ENCODE data around the gene DISC1. TPM values are rescaled to one million over a fixed set of nuclear protein-coding genes. Genes with fewer than 3 reads are reported as not detected.
"Not testable (repeated sequence)": the region's sequence is repeated elsewhere in the genome, so short reads cannot be mapped to it uniquely, and the experiment has no call there.

Gene DISC1
- total RNA-seq, 2 experiments from 2014 or later, result 17.5 to 18.0 TPM

DNA sequence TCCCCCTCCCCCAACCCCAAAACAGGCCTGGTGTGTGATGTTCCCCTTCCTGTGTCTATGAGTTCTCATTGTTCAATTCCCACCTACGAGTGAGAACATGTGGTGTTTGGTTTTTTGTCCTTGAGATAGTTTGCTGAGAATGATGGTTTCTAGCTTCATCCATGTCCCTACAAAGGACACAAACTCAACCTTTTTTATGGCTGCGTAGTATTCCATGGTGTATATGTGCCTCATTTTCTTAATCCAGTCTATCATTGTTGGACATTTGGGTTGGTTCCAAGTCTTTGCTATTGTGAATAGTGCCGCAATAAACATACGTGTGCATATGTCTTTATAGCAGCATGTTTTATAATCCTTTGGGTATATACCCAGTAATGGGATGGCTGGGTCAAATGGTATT, 102.4 kb downstream of the DISC1 start:
- H3K27ac Mint-ChIP-seq; H3K36me3 Mint-ChIP-seq (ENCODE audit: low read depth); POLR2A ChIA-PET; H3K27me3 Mint-ChIP-seq; DNase-seq; CTCF ChIA-PET; H3K4me3 Mint-ChIP-seq; H3K9me3 Mint-ChIP-seq; H3K4me1 Mint-ChIP-seq: not testable (repeated sequence)

GRCh38 chr1:231729544-231729943, 103.0 kb downstream of the DISC1 start:
- Mint-ChIP-seq H3K4me1 (no peaks in the 10 kb centered on the region), H3K27ac (no peak overlapping the region), H3K9me3 (no peaks in the 10 kb centered on the region), H3K36me3 (ENCODE audit: low read depth) (no peaks in the 10 kb centered on the region), H3K4me3 (no peak overlapping the region), H3K27me3 (no peaks in the 10 kb centered on the region)
- no peak for DNase-seq
- ChIA-PET CTCF (interaction anchor here (1.0 kb wide), 1 partner anchor 11 kb away, joined by 3 read pairs; no protein-coding TSS in a partner anchor), POLR2A (no interaction called here)

GRCh38 chr1:231731268-231731667, 104.7 kb downstream of the DISC1 start:
- DNase-seq, result no peak
- H3K36me3 Mint-ChIP-seq (ENCODE audit: low read depth), result no peaks in the 10 kb centered on the region
- ChIA-PET POLR2A (no interaction called here), CTCF (no interaction called here)
- no peaks in the 10 kb centered on the region for H3K27me3 Mint-ChIP-seq
- H3K27ac Mint-ChIP-seq, result no peak overlapping the region
- H3K4me1 Mint-ChIP-seq, result no peaks in the 10 kb centered on the region
- H3K9me3 Mint-ChIP-seq, result no peaks in the 10 kb centered on the region
- H3K4me3 Mint-ChIP-seq, result no peak overlapping the region

DNA sequence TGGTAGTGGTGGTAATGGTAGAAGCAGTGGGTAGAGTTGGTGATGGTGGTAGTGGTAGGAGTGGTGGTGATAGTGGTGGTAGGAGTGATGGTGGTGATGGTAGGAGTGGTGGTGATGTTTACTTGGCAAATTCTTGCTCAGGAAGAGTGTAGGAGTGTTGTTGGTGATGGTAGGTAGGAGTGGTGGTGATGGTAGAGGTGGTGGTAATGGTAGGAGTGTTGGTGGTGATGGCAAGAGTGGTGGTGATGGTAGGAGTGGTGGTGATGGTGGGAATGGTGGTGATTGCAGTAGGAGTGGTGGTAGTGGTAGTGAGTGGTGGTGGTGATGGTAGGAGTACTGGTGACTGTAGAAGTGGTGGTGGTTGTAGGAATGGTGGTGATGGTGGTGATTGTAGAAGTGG, 106.5 kb downstream of the DISC1 start:
- no peak for DNase-seq
- POLR2A ChIA-PET, result no interaction called here
- CTCF ChIA-PET, result no interaction called here
- Mint-ChIP-seq H3K27ac (no peak overlapping the region), H3K9me3 (no peaks in the 10 kb centered on the region), H3K4me1 (no peaks in the 10 kb centered on the region), H3K27me3 (no peaks in the 10 kb centered on the region), H3K4me3 (no peak overlapping the region), H3K36me3 (ENCODE audit: low read depth) (no peaks in the 10 kb centered on the region)

GRCh38 chr1:231733672-231734071, 107.1 kb downstream of the DISC1 start:
- Mint-ChIP-seq H3K4me3 (no peak overlapping the region), H3K27ac (no peak overlapping the region), H3K27me3 (no peaks in the 10 kb centered on the region), H3K4me1 (no peaks in the 10 kb centered on the region), H3K9me3 (no peaks in the 10 kb centered on the region), H3K36me3 (ENCODE audit: low read depth) (no peaks in the 10 kb centered on the region)
- ChIA-PET CTCF (interaction anchor here (2.8 kb wide), 1 partner anchor 23 kb away, joined by 12 read pairs; no protein-coding TSS in a partner anchor), POLR2A (no interaction called here)
- DNase-seq, result no peak

DNA sequence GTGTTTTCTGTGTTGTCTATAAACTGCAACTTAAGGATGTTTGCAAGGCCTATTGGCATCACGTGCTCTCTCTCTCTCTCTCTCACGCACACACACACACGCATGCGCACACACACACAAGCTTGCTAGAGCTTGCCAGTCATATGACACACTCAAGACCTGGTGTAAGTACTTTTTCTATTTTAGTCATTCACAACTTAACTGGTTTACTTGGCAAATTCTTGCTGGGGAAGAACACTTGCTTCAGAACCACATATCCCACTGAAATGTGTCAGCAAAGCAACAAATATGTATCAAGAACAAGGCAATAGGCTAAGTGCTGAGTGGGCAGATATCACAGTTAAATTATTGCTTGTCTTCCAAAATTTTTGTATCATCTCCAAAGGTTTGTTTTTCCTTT, 107.8 kb downstream of the DISC1 start:
- ChIA-PET CTCF (interaction anchor here (1.6 to 2.8 kb wide), 2 partner anchors 9 to 22 kb away, joined by 6 to 12 read pairs; no protein-coding TSS in a partner anchor), POLR2A (no interaction called here)
- Mint-ChIP-seq H3K27me3 (no peaks in the 10 kb centered on the region), H3K27ac (no peak overlapping the region), H3K4me1 (no peaks in the 10 kb centered on the region), H3K4me3 (no peak overlapping the region), H3K36me3 (ENCODE audit: low read depth) (no peaks in the 10 kb centered on the region), H3K9me3 (no peaks in the 10 kb centered on the region)
- peak; percentile 22 for DNase-seq

DNA sequence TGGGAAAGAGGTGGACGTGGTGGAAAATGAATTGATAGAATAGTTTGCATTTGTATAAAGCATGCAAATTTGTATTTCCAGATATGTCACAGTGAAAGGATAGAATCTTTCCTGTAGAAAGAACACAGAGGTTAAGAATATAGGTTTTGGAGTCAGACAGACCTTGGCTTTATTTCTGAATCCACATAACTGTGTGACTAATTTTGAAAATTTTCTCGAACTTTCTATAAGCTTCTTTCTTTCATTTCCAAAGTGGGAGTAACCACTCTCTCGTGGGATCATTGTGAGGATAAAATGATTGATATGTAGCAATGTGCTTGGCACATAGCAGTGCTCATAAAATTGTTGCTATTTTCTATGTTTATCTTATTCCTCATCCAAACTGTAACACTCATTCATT, 108.8 kb downstream of the DISC1 start:
- POLR2A ChIA-PET, result no interaction called here
- DNase-seq, result no peak
- Mint-ChIP-seq H3K9me3 (no peaks in the 10 kb centered on the region), H3K4me1 (no peaks in the 10 kb centered on the region), H3K27ac (no peak overlapping the region), H3K4me3 (no peak overlapping the region), H3K27me3 (no peaks in the 10 kb centered on the region), H3K36me3 (ENCODE audit: low read depth) (peaks cover 4% of the 10 kb centered on the region)
- CTCF ChIA-PET, result interaction anchor here (1.6 to 2.8 kb wide), 2 partner anchors 10 to 21 kb away, joined by 6 to 12 read pairs; no protein-coding TSS in a partner anchor

DNA sequence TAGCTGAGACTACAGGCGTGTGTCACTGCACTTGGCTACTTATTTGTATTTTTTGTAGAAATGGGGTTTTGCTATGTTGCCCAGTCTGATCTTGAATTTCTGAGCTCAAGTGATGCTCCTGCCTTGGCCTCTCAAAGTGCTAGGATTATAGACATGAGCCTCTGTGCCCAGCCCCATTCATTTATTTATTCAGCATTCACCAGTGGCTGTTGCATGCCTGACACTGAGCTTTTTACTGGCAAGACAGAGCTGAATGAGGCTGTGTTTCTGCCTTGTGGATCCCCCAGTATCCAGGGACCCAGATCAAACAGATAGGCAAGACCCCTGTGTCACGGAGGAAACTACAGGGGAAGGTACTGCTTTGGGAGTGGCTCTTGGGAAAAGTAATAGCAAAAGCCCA, 109.4 kb downstream of the DISC1 start:
- Mint-ChIP-seq H3K27me3 (no peaks in the 10 kb centered on the region), H3K4me1 (no peaks in the 10 kb centered on the region), H3K27ac (no peak overlapping the region), H3K36me3 (ENCODE audit: low read depth) (peaks cover 6% of the 10 kb centered on the region), H3K4me3 (no peak overlapping the region), H3K9me3 (no peaks in the 10 kb centered on the region)
- POLR2A ChIA-PET, result no interaction called here
- DNase-seq, result no peak
- CTCF ChIA-PET, result interaction anchor here (2.8 kb wide), 1 partner anchor 21 kb away, joined by 12 read pairs; no protein-coding TSS in a partner anchor

- Mint-ChIP-seq H3K4me3 (no peak overlapping the region), H3K9me3 (no peaks in the 10 kb centered on the region), H3K36me3 (ENCODE audit: low read depth) (peaks cover 8% of the 10 kb centered on the region), H3K27ac (no peak overlapping the region), H3K4me1 (no peaks in the 10 kb centered on the region), H3K27me3 (no peaks in the 10 kb centered on the region)
- DNase-seq, result no peak
- ChIA-PET POLR2A (no interaction called here), CTCF (interaction anchor here (2.8 kb wide), 1 partner anchor 20 kb away, joined by 12 read pairs; no protein-coding TSS in a partner anchor)
Measured at GRCh38 chr1:231736464-231736863, 109.9 kb downstream of the DISC1 start.

DNA sequence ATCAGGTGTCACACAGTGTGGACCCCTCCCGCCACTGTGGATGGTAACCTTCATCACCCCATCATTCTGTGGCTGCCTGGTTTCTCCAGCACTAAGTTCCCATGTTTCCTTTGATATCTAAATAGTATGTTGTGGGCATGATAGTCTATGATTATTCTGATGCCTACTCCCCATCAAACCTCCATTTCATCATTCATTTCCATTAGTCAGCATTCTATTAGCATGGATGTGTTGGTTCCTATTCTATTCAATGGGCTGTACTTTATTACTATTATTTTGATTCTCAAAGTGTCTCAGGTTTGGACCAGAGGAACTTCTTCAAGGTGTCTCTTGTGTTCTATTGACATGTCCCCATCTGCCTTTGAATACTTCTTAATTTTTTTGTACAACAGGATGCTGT, 112.0 kb downstream of the DISC1 start:
- no peaks in the 10 kb centered on the region for H3K4me1 Mint-ChIP-seq
- peaks cover 8% of the 10 kb centered on the region for H3K36me3 Mint-ChIP-seq (ENCODE audit: low read depth)
- H3K27ac Mint-ChIP-seq, result no peak overlapping the region
- H3K27me3 Mint-ChIP-seq, result no peaks in the 10 kb centered on the region
- CTCF ChIA-PET, result no interaction called here
- POLR2A ChIA-PET, result no interaction called here
- H3K4me3 Mint-ChIP-seq, result no peak overlapping the region
- no peak for DNase-seq
- H3K9me3 Mint-ChIP-seq, result no peaks in the 10 kb centered on the region

DNA sequence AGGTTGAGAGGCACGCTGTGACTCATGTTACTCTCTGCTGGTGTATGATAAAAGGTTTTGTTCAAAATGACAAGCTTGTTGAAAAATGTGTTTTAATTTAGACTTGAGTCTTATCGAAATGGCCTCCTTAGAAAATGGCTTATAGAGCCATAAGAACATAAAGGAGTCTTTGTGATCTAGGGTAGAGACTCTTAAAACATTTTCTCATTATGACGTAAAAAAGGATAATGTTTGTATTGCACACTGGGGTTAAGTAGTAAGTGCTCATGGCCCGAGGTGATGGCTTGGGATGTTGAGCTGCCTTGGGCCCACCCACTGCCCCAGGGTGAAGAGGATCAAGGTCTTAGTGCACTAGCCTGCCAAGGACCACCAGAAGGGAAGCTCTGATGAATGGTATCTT, 117.4 kb downstream of the DISC1 start:
- no peaks in the 10 kb centered on the region for H3K27me3 Mint-ChIP-seq
- no peak overlapping the region for H3K4me3 Mint-ChIP-seq
- no peak overlapping the region for H3K27ac Mint-ChIP-seq
- CTCF ChIA-PET, result interaction anchor here (3.6 kb wide), 1 partner anchor 13 kb away, joined by 15 read pairs; no protein-coding TSS in a partner anchor
- H3K4me1 Mint-ChIP-seq, result no peaks in the 10 kb centered on the region
- no peaks in the 10 kb centered on the region for H3K9me3 Mint-ChIP-seq
- POLR2A ChIA-PET, result no interaction called here
- H3K36me3 Mint-ChIP-seq (ENCODE audit: low read depth), result peaks cover 8% of the 10 kb centered on the region
- no peak for DNase-seq

GRCh38 chr1:231748760-231749415, 122.3 kb downstream of the DISC1 start:
- H3K4me3 Mint-ChIP-seq, result no peak overlapping the region
- CTCF ChIA-PET, result interaction anchor here (1.3 kb wide), 1 partner anchor 8 kb away, joined by 4 read pairs; no protein-coding TSS in a partner anchor
- POLR2A ChIA-PET, result no interaction called here
- H3K27ac Mint-ChIP-seq, result no peak overlapping the region
- peaks cover 27% of the 10 kb centered on the region for H3K36me3 Mint-ChIP-seq (ENCODE audit: low read depth)
- H3K27me3 Mint-ChIP-seq, result no peaks in the 10 kb centered on the region
- no peak for DNase-seq
- no peaks in the 10 kb centered on the region for H3K4me1 Mint-ChIP-seq
- peaks cover 8% of the 10 kb centered on the region for H3K9me3 Mint-ChIP-seq

- Mint-ChIP-seq H3K36me3 (ENCODE audit: low read depth) (peaks cover 36% of the 10 kb centered on the region), H3K27ac (no peak overlapping the region), H3K27me3 (no peaks in the 10 kb centered on the region), H3K9me3 (peaks cover 8% of the 10 kb centered on the region), H3K4me1 (no peaks in the 10 kb centered on the region), H3K4me3 (no peak overlapping the region)
- ChIA-PET POLR2A (no interaction called here), CTCF (no interaction called here)
- DNase-seq, result no peak
Measured at GRCh38 chr1:231750296-231750695, 123.7 kb downstream of the DISC1 start.

DNA sequence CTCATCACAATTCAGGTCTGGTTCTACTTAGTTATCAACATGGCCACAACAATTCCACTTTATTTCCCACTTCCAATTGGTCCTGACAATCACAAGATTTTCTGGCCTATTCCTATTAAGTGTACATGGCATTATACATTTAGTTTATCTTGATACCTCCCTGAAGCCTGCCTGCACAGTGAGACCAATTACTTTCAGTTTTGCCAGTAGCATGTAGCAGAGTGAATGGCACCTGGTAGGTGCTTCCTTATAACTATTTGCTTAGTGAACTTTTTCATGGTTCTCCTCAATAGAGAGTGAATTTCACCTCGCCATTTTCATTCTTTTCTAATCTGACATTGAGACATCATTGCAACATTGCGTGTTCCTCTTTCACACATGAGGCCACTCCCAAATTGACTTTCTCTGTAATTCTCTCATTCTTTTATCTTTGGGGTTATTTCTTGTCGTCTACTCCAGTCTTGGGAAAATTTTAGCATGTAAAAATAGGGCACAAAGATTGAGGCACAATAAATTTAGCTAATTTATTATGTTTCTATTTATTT, 124.3 kb downstream of the DISC1 start:
- Mint-ChIP-seq H3K4me1 (no peaks in the 10 kb centered on the region), H3K9me3 (peaks cover 8% of the 10 kb centered on the region), H3K4me3 (no peak overlapping the region), H3K27me3 (no peaks in the 10 kb centered on the region), H3K36me3 (ENCODE audit: low read depth) (peaks cover 36% of the 10 kb centered on the region), H3K27ac (no peak overlapping the region)
- CTCF ChIA-PET, result no interaction called here
- POLR2A ChIA-PET, result no interaction called here
- DNase-seq, result no peak

Measured in activated CD4-positive, alpha-beta memory T cell treated with anti-CD3 and anti-CD28 coated beads, Interleukin-2, amount 10 ng/mL, durations not matched to agents 7 days and 5 days (primary cell).